Body of pancreas (tissue), 4 donors: Measurements from ENCODE around the gene ADH6. TPM values are rescaled to one million over a fixed set of nuclear protein-coding genes. Genes with fewer than 3 reads are reported as not detected.

Experiments
- ATAC-seq: fragments of 150-250 bp; one replicate; pipeline ENCODE4 v1.9.1; 2016
- DNase-seq, 4 donors: peaks; one replicate each; pipeline ENCODE4 v3.0.0-alpha.2; 2019
- H3K27ac ChIP-seq, 4 donors: fragments of 200-600 bp; sonication (generic); 1 replicate in 3 of 4; 2 replicates in 1 of 4; pipeline versions ENCODE4 v1.5.1 to v1.6.1; 2016 to 2019; ENCODE audit warnings: mild to moderate bottlenecking in 1 of 4, mixed read lengths in 1 of 4, moderate library complexity in 1 of 4
- H3K27me3 ChIP-seq, 2 donors: fragments of 200-600 bp; sonication (generic); one replicate each; pipeline ENCODE4 v1.6.0; 2016; ENCODE audit warnings: mild to moderate bottlenecking in 1 of 2
- H3K36me3 ChIP-seq, 2 donors: fragments of 200-600 bp; sonication (generic); replicated peaks in 1 of 2; 2 replicates each; pipeline ENCODE4 v1.5.1; 2016; ENCODE audit warnings: low read depth in 2 of 2; ENCODE audit not compliant: insufficient read depth in 1 of 2
- H3K4me1 ChIP-seq: fragments of 200-600 bp; sonication (generic); one replicate; pipeline ENCODE4 v1.6.0; 2016
- H3K4me3 ChIP-seq, 2 donors: fragments of 200-600 bp; sonication (generic); 1 replicate in 1 of 2; 2 replicates in 1 of 2; pipeline ENCODE4 v1.5.1; 2016 to 2019
- H3K9me3 ChIP-seq, 3 donors: fragments of 200-600 bp; sonication (generic); 1 replicate in 2 of 3; 2 replicates in 1 of 3; pipeline ENCODE4 v1.5.1; 2016
- POLR2A ChIP-seq, 3 donors: fragments of 450-650 bp; IDR thresholded peaks; one replicate each; pipeline ENCODE4 v1.6.1; 2016; ENCODE audit warnings: antibody characterized with exemption in 3 of 3, mild to moderate bottlenecking in 2 of 3
- WGBS, 2 donors: methylation state at CpG; one replicate each; pipeline ENCODE4 v1.1.5; 2017; 5-methylcytosine and 5-hydroxymethylcytosine counted together
- intact Hi-C: fragments of 100-400 bp; cut with DNase I; formaldehyde crosslinking; loops from one replicate; pipeline ENCODE4 v1.15.1; 2023
- total RNA-seq, 2 donors: library from RNA; depleted of rRNA; stranded (reverse); fragments of >200 nt; gene quantifications; one replicate each; pipeline ENCODE4 v1.1.0, GENCODE V29; 2016
- TF ChIP-seq, protein P1 (sequence below), 7 experiments: fragments of 450-650 bp in 4 of 7; fragments of 200-600 bp in 3 of 7; sonication (generic) in 3 of 7; IDR thresholded peaks; one replicate each; pipeline ENCODE4 v1.5.1; 2016 to 2019; ENCODE audit warnings: antibody characterized with exemption in 7 of 7

The ADH6 gene
- total RNA-seq, 2 donors from 2014 or later = not detected

DNA sequence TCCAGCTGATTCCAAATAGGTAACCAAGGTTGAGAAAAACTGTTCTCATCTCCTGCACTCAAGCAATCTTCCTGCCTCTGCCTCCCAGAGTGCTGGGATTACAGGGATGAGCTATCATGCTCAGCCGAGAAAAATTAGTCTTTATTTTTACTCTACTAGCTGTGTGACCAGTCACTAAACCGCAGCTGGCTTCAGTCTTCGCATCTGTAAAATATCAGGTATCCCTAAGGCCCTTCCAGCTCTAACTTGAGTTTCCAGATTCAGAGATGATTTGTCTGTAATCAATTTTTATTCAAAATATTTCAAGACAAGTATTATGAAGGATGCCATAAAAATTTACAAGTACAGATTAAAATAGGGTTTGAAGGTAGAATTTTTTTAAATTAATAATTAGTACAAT is 3.5 kb downstream of the ADH6 start:
- Histone ChIP-seq H3K4me3 (no peak overlapping the region), H3K27ac (no peak overlapping the region), H3K36me3 (no peaks in the 10 kb centered on the region), H3K4me1 (peaks cover 13% of the 10 kb centered on the region), H3K27me3 (no peaks in the 10 kb centered on the region), H3K9me3 (no peaks in the 10 kb centered on the region)
- TF ChIP-seq POLR2A (IDR thresholded peaks at IDR 0.05) = no peak
- TF ChIP-seq, protein P1, sequence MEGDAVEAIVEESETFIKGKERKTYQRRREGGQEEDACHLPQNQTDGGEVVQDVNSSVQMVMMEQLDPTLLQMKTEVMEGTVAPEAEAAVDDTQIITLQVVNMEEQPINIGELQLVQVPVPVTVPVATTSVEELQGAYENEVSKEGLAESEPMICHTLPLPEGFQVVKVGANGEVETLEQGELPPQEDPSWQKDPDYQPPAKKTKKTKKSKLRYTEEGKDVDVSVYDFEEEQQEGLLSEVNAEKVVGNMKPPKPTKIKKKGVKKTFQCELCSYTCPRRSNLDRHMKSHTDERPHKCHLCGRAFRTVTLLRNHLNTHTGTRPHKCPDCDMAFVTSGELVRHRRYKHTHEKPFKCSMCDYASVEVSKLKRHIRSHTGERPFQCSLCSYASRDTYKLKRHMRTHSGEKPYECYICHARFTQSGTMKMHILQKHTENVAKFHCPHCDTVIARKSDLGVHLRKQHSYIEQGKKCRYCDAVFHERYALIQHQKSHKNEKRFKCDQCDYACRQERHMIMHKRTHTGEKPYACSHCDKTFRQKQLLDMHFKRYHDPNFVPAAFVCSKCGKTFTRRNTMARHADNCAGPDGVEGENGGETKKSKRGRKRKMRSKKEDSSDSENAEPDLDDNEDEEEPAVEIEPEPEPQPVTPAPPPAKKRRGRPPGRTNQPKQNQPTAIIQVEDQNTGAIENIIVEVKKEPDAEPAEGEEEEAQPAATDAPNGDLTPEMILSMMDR (IDR thresholded peaks at IDR 0.05) = no peak
- WGBS, 2 donors = 92 to 93% methylated on average over 3 of the region's 3 CpGs
- DNase-seq (no peak), ATAC-seq (no peak)
- intact Hi-C loops = no loop called here

DNA sequence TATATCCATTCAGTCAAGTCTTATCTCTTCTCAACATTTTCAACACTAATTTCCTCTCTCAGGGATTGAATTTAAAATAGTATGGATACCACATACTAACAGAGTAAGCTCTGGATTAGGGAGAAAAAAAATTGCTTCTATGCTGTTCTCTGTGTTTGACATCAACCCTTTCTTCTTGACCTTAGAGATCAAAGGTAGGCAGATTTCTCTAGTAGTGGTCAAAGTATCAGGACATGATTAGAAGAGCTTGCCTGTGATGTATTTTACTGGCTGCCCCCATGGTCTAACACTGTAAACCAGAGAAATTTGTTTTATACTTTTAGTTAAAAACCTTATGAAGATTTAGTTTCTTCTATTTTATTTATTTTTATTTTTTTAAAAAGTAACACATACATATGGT is 8.3 kb downstream of the ADH6 start:
- DNase-seq (no peak), ATAC-seq (no peak)
- no peaks in the 10 kb centered on the region for H3K27me3 ChIP-seq
- TF ChIP-seq, protein P1 (IDR thresholded peaks at IDR 0.05) = no peak
- no peaks in the 10 kb centered on the region for H3K9me3 ChIP-seq
- H3K4me3 ChIP-seq = no peak overlapping the region
- H3K27ac ChIP-seq = no peak overlapping the region
- H3K36me3 ChIP-seq = no peaks in the 10 kb centered on the region
- intact Hi-C loops = no loop called here
- H3K4me1 ChIP-seq = peaks cover 21% of the 10 kb centered on the region

DNA sequence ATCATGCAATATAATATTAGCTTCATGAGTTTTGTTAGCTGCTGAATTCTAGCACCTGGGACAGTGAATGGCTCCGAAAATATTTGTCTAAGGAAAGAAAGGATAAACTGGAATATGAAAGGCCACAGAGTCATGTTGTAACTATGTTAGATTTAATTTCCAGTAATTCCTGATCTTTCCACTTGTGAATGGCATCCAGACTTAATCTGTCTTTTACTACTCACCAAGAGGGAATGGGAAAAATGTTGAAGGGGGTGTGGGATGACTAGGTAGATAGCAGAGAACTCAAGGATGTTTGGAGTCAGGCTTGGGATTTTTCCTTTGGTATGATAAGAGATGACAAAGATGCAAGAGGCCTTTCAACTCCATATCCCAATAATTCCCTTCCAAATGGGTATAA is 9.4 kb downstream of the ADH6 start:
- ATAC-seq (no peak), DNase-seq (no peak)
- intact Hi-C loops = no loop called here
- no peaks in the 10 kb centered on the region for H3K9me3 ChIP-seq
- no peak overlapping the region for H3K27ac ChIP-seq
- peaks cover 21% of the 10 kb centered on the region for H3K4me1 ChIP-seq
- H3K36me3 ChIP-seq = no peaks in the 10 kb centered on the region
- H3K27me3 ChIP-seq = no peaks in the 10 kb centered on the region
- TF ChIP-seq, protein P1 (IDR thresholded peaks at IDR 0.05) = no peak
- no peak for TF ChIP-seq POLR2A (IDR thresholded peaks at IDR 0.05)
- WGBS, 2 donors = 86 to 87% methylated on average over 1 of the region's 1 CpG
- no peak overlapping the region for H3K4me3 ChIP-seq

DNA sequence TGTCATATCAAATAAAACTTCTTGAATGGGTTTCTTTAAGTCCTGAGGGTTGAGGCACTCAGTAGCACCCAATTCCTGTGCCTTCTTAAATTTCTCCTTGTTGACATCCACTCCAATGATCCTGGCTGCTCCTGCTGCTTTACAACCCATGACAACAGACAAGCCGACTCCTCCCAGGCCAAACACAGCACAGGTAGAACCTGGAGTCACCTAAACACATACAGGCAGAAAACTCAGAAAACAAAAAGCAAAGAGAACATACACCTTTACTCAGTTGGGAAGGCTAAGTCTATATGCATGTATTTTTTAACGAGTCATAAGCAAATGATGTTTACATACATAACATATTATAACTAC is 10.3 kb downstream of the ADH6 start:
- TF ChIP-seq POLR2A (IDR thresholded peaks at IDR 0.05) = no peak
- TF ChIP-seq, protein P1 (IDR thresholded peaks at IDR 0.05) = no peak
- no peaks in the 10 kb centered on the region for H3K9me3 ChIP-seq
- no peaks in the 10 kb centered on the region for H3K36me3 ChIP-seq
- peak; percentile 30 for ATAC-seq
- peaks cover 21% of the 10 kb centered on the region for H3K4me1 ChIP-seq
- intact Hi-C loops = no loop called here
- peak overlapping the region in 1 of 4 donors; percentile 2 for H3K27ac ChIP-seq
- H3K4me3 ChIP-seq = no peak overlapping the region
- 36 to 46% methylated on average over 2 of the region's 2 CpGs for WGBS, 2 donors
- DNase-seq = no peak
- no peaks in the 10 kb centered on the region for H3K27me3 ChIP-seq

DNA sequence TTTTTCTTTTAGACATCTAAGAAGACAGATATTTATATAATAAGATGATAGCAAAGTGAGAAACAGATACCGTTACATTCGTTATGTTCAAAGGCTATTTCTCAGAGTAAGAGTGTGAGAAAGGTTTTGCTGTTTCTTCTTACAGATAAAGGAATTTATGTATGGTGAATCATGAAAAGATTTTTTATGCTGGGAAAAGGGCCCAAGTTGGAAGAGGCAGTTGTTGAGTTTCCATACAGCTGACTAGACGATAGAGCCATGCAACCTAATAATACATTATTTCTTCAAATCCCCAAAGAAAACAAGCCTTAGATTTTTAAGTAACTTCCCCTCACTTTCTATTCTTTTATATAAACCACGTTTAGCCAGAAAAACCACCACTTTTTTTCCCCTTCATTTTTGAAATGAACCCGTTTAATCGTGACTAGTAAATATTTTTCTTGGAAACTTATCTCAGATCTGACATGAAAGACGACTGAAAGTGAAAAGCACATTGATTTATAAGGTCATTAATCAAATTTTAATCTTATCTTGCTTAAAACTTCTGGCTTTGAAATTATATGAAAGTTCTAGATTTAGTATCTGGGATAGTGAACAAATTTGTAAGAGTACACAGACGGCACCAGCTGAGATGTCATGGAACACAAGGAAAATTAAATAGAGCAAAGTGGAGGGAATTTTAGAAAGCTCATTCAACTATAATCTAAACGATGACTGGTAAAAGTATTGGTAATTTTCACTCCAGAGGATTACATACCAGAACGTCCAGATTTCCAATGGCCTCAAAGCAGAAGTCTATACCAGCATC is 10.9 kb downstream of the ADH6 start:
- WGBS, 2 donors = 7 to 11% methylated on average over 10 of the region's 10 CpGs
- ATAC-seq = peak; percentile 33
- DNase-seq = no peak
- Histone ChIP-seq H3K27ac (no peak overlapping the region), H3K9me3 (no peaks in the 10 kb centered on the region), H3K27me3 (no peaks in the 10 kb centered on the region), H3K36me3 (no peaks in the 10 kb centered on the region), H3K4me1 (peaks cover 21% of the 10 kb centered on the region), H3K4me3 (no peak overlapping the region)
- TF ChIP-seq POLR2A (IDR thresholded peaks at IDR 0.05) = no peak
- TF ChIP-seq, protein P1 (IDR thresholded peaks at IDR 0.05) = no peak
- intact Hi-C loops = no loop called here
